GM23338 (cell line): ENCODE results near the gene C2orf92. TPM values are rescaled to one million over a fixed set of nuclear protein-coding genes. Genes with fewer than 3 reads are reported as not detected.
A peak's percentile ranks its signal among the peaks of the same experiment; 100 is the strongest.

Experiments used
- ATAC-seq: fragments of 200-7000 bp; cut with Tn5 transposase; 3 replicates; pipeline ENCODE4 v1.9.1; 2020
- DNase-seq: peaks from one replicate; pipeline ENCODE4 v3.0.0-alpha.2; 2015; ENCODE audit warnings: low spot score
- H2AFZ ChIP-seq: fragments of 200-600 bp; sonication (generic); 2 replicates; pipeline ENCODE4 v1.8.0; 2016; ENCODE audit warnings: antibody characterized with exemption, mild to moderate bottlenecking, moderate library complexity
- H3F3A ChIP-seq: fragments of 200-600 bp; sonication (generic); replicated peaks from 2 replicates; pipeline ENCODE4 v1.8.0; 2017; ENCODE audit warnings: antibody characterized with exemption, mixed run types, low read depth
- H3K27ac ChIP-seq: fragments of 200-600 bp; sonication (generic); 2 replicates; pipeline ENCODE4 v1.6.1; 2016; ENCODE audit warnings: low read depth
- H3K27me3 ChIP-seq: fragments of 200-600 bp; sonication (generic); 2 replicates; pipeline ENCODE4 v1.8.0; 2016; ENCODE audit warnings: mild to moderate bottlenecking, mixed run types, moderate library complexity; ENCODE audit not compliant: insufficient read depth
- H3K36me3 ChIP-seq: fragments of 200-600 bp; sonication (generic); 2 replicates; pipeline ENCODE4 v1.8.0; 2016; ENCODE audit warnings: mild to moderate bottlenecking; ENCODE audit not compliant: insufficient read depth
- H3K4me1 ChIP-seq: fragments of 200-600 bp; sonication (generic); 2 replicates; pipeline ENCODE4 v1.8.0; 2016; ENCODE audit warnings: mild to moderate bottlenecking, moderate library complexity; ENCODE audit not compliant: insufficient read depth
- H3K4me2 ChIP-seq: fragments of 200-600 bp; sonication (generic); 2 replicates; pipeline ENCODE4 v1.7.1; 2017; ENCODE audit warnings: mixed run types
- H3K4me3 ChIP-seq: fragments of 200-600 bp; sonication (generic); 2 replicates; pipeline ENCODE4 v1.6.1; 2016; ENCODE audit warnings: mixed run types
- H3K79me2 ChIP-seq: fragments of 200-600 bp; sonication (generic); replicated peaks from 2 replicates; pipeline ENCODE4 v1.8.0; 2017; ENCODE audit warnings: mild to moderate bottlenecking; ENCODE audit not compliant: insufficient read depth
- H3K9me2 ChIP-seq: fragments of 200-600 bp; sonication (generic); 2 replicates; pipeline ENCODE4 v1.8.0; 2017; ENCODE audit not compliant: insufficient read depth
- H4K20me1 ChIP-seq: fragments of 200-600 bp; sonication (generic); replicated peaks from 2 replicates; pipeline ENCODE4 v1.8.0; 2017; ENCODE audit warnings: mild to moderate bottlenecking; ENCODE audit not compliant: insufficient read depth
- H3K27ac Mint-ChIP-seq: 2 replicates; pipeline ENCODE4 v1.8.0; 2020; ENCODE audit warnings: inconsistent platforms, mild to moderate bottlenecking, moderate library complexity, mixed read lengths
- H3K27me3 Mint-ChIP-seq: 3 replicates; pipeline ENCODE4 v1.8.0; 2022; ENCODE audit warnings: low read depth, mild to moderate bottlenecking, moderate library complexity, mixed read lengths, inconsistent platforms; ENCODE audit not compliant: insufficient read depth, poor library complexity
- H3K36me3 Mint-ChIP-seq: 3 replicates; pipeline ENCODE4 v1.8.0; 2021; ENCODE audit warnings: low read depth, mild to moderate bottlenecking, inconsistent platforms, moderate library complexity, mixed read lengths
- H3K4me1 Mint-ChIP-seq: 3 replicates; pipeline ENCODE4 v1.8.0; 2020; ENCODE audit warnings: mild to moderate bottlenecking, inconsistent platforms, mixed read lengths
- H3K4me3 Mint-ChIP-seq: 3 replicates; pipeline ENCODE4 v1.8.0; 2021; ENCODE audit warnings: moderate library complexity, mild to moderate bottlenecking, inconsistent platforms, mixed read lengths
- H3K9me3 Mint-ChIP-seq: 3 replicates; pipeline ENCODE4 v1.8.0; 2020; ENCODE audit warnings: moderate library complexity, mild to moderate bottlenecking, inconsistent platforms, mixed read lengths
- CREB1 ChIP-seq: fragments of 250-450 bp; sonication (Bioruptor Pico); IDR thresholded peaks from 2 replicates; pipeline ENCODE4 v1.5.0; 2020; ENCODE audit warnings: low read depth, mild to moderate bottlenecking, moderate library complexity
- CTCF ChIP-seq, 2 experiments: fragments of 200-600 bp in 1 of 2; sonication (generic) in 1 of 2; conservative IDR thresholded peaks; 2 replicates each; pipeline versions ENCODE4 v1.5.1 to v1.6.1; 2016 to 2017; ENCODE audit warnings: antibody characterized with exemption in 2 of 2, low read depth in 2 of 2, mild to moderate bottlenecking in 2 of 2, moderate library complexity in 1 of 2
- ETS1 ChIP-seq: IDR thresholded peaks from 2 replicates; pipeline ENCODE4 v1.6.1; 2016; ENCODE audit warnings: antibody characterized with exemption
- EZH2 ChIP-seq: fragments of 200-600 bp; sonication (generic); IDR thresholded peaks from one replicate; pipeline ENCODE4 v1.8.0; 2017; ENCODE audit warnings: antibody characterized with exemption, mild to moderate bottlenecking, low read depth; ENCODE audit not compliant: unreplicated experiment
- EZH2phosphoT487 ChIP-seq: fragments of 200-600 bp; sonication (generic); IDR thresholded peaks from one replicate; pipeline ENCODE4 v1.8.1; 2018; ENCODE audit warnings: antibody characterized with exemption; ENCODE audit not compliant: unreplicated experiment
- JUNB ChIP-seq: IDR thresholded peaks from one replicate; pipeline ENCODE4 v1.6.1; 2016; ENCODE audit warnings: antibody characterized with exemption; ENCODE audit not compliant: unreplicated experiment
- NANOG ChIP-seq: IDR thresholded peaks from 2 replicates; pipeline ENCODE4 v1.6.1; 2016; ENCODE audit warnings: antibody characterized with exemption, borderline replicate concordance
- POLR2AphosphoS5 ChIP-seq: IDR thresholded peaks from 2 replicates; pipeline ENCODE4 v1.6.1; 2016; ENCODE audit warnings: antibody characterized with exemption, low read depth
- REST ChIP-seq: IDR thresholded peaks from one replicate; pipeline ENCODE4 v1.6.1; 2018; ENCODE audit warnings: antibody characterized with exemption; ENCODE audit not compliant: unreplicated experiment
- STAT1 ChIP-seq: IDR thresholded peaks from one replicate; pipeline ENCODE4 v1.6.1; 2016; ENCODE audit warnings: antibody characterized with exemption; ENCODE audit not compliant: unreplicated experiment
- ZNF114 ChIP-seq: fragments of 250-450 bp; sonication (Bioruptor Pico); IDR thresholded peaks from 2 replicates; pipeline ENCODE4 v1.5.0; 2020; ENCODE audit warnings: mild to moderate bottlenecking, moderate library complexity
- ZNF331 ChIP-seq: fragments of 250-450 bp; sonication (Bioruptor Pico); IDR thresholded peaks from 2 replicates; pipeline ENCODE4 v1.5.0; 2020; ENCODE audit warnings: low read depth, mild to moderate bottlenecking, moderate library complexity
- ZNF462 ChIP-seq: fragments of 250-450 bp; sonication (Bioruptor Pico); IDR thresholded peaks from 2 replicates; pipeline ENCODE4 v1.5.0; 2020; ENCODE audit warnings: mild to moderate bottlenecking, moderate library complexity
- polyA plus RNA-seq: library from polyadenylated mRNA; unstranded; fragments of >200 nt; fragmentation: Nextera tagmentation; extraction: Ambion mirVana; gene quantifications from 2 replicates; pipeline ENCODE4 v1.2.1, GENCODE V29; 2016
- total RNA-seq: library from RNA; depleted of rRNA; stranded (reverse); fragments of >200 nt; shearing (Covaris generic); gene quantifications from 2 replicates; pipeline ENCODE4 v1.2.3, GENCODE V29; 2014

C2orf92 gene
- total and polyA plus RNA-seq, 2 experiments from 2014 or later: 1.7 to 2.6 TPM

- DNase-seq (no peak), ATAC-seq (peak; percentile 38; the same call in 2 of the 3 replicates)
- no peaks in the 10 kb centered on the region for H3K27me3 ChIP-seq
- no peaks in the 10 kb centered on the region for H3K79me2 ChIP-seq
- Mint-ChIP-seq H3K27ac (no peak overlapping the region), H3K36me3 (no peaks in the 10 kb centered on the region; the same call in 2 of the 3 replicates), H3K9me3 (no peaks in the 10 kb centered on the region), H3K4me3 (no peak overlapping the region), H3K4me1 (peaks cover 15% of the 10 kb centered on the region), H3K27me3 (peaks cover 2% of the 10 kb centered on the region)
- no peaks in the 10 kb centered on the region for H3K36me3 ChIP-seq
- H3K27ac ChIP-seq: no peak overlapping the region
- TF ChIP-seq NANOG (no peak), ZNF114 (CRISPR knock-in tag) (no peak), CTCF (conservative IDR thresholded peaks at IDR 0.05; ENCODE audit: low read depth in 2 of 2) (no peak), ZNF331 (no peak), STAT1 (no peak), ZNF462 (CRISPR knock-in tag) (no peak), REST (no peak), POLR2AphosphoS5 (no peak), JUNB (no peak), ETS1 (no peak), EZH2 (no peak), EZH2phosphoT487 (no peak), CREB1 (no peak)
- H3K4me1 ChIP-seq: peaks cover 17% of the 10 kb centered on the region
- H2AFZ ChIP-seq: peak overlapping the region; percentile 63
- no peak overlapping the region for H3K4me2 ChIP-seq
- H3K9me2 ChIP-seq: no peaks in the 10 kb centered on the region
- no peaks in the 10 kb centered on the region for H3F3A ChIP-seq
- H4K20me1 ChIP-seq: no peaks in the 10 kb centered on the region
- H3K4me3 ChIP-seq: no peak overlapping the region
Observed at GRCh38 chr2:97724501-97724900, 55.0 kb downstream of the C2orf92 start.
